ENCODE measurements around the gene PRDM16.

PRDM16 gene

GRCh38 chr1:3332043-3332442 is 263.0 kb downstream of the PRDM16 start:
- DNase-seq = no peak

- no peak for DNase-seq
These were observed 263.7 kb downstream of the PRDM16 start for GRCh38 chr1:3332662-3333061.

GRCh38 chr1:3333903-3334302 is 264.9 kb downstream of the PRDM16 start:
- DNase-seq = no peak

GRCh38 chr1:3334366-3334765 is 265.4 kb downstream of the PRDM16 start:
- no peak for DNase-seq

GRCh38 chr1:3335754-3336640 is 267.0 kb downstream of the PRDM16 start:
- no peak for DNase-seq

- DNase-seq = no peak
These were observed 267.9 kb downstream of the PRDM16 start for GRCh38 chr1:3336641-3337630.

- no peak for DNase-seq
These were observed 269.1 kb downstream of the PRDM16 start for GRCh38 chr1:3337798-3338724.

GRCh38 chr1:3338725-3339070 is 269.7 kb downstream of the PRDM16 start:
- no peak for DNase-seq

GRCh38 chr1:3339856-3340255 is 270.9 kb downstream of the PRDM16 start:
- DNase-seq = no peak

- DNase-seq = no peak
These were observed 271.7 kb downstream of the PRDM16 start for GRCh38 chr1:3340548-3341235.

GRCh38 chr1:3341236-3341994 is 272.4 kb downstream of the PRDM16 start:
- DNase-seq = no peak

- DNase-seq = no peak
These were observed 274.0 kb downstream of the PRDM16 start for GRCh38 chr1:3342960-3343359.

- DNase-seq = no peak
These were observed 275.4 kb downstream of the PRDM16 start for GRCh38 chr1:3344395-3344794.

- no peak for DNase-seq
These were observed 276.8 kb downstream of the PRDM16 start for GRCh38 chr1:3345792-3346191.

- DNase-seq = no peak
These were observed 277.5 kb downstream of the PRDM16 start for GRCh38 chr1:3346478-3346877.

GRCh38 chr1:3347257-3348020 is 278.4 kb downstream of the PRDM16 start:
- DNase-seq = no peak

GRCh38 chr1:3348196-3348865 is 279.3 kb downstream of the PRDM16 start:
- DNase-seq = no peak

- DNase-seq = no peak
These were observed 280.4 kb downstream of the PRDM16 start for GRCh38 chr1:3349161-3349967.

GRCh38 chr1:3349968-3350299 is 280.9 kb downstream of the PRDM16 start:
- DNase-seq = no peak
